ENCODE results near the gene SLC25A47. TPM values are rescaled to one million over a fixed set of nuclear protein-coding genes. Genes with fewer than 3 reads are reported as not detected.
A peak's percentile ranks its signal among the peaks of the same experiment; 100 is the strongest.

Gene SLC25A47
- total RNA-seq, 2 experiments from 2014 or later: not detected

DNA sequence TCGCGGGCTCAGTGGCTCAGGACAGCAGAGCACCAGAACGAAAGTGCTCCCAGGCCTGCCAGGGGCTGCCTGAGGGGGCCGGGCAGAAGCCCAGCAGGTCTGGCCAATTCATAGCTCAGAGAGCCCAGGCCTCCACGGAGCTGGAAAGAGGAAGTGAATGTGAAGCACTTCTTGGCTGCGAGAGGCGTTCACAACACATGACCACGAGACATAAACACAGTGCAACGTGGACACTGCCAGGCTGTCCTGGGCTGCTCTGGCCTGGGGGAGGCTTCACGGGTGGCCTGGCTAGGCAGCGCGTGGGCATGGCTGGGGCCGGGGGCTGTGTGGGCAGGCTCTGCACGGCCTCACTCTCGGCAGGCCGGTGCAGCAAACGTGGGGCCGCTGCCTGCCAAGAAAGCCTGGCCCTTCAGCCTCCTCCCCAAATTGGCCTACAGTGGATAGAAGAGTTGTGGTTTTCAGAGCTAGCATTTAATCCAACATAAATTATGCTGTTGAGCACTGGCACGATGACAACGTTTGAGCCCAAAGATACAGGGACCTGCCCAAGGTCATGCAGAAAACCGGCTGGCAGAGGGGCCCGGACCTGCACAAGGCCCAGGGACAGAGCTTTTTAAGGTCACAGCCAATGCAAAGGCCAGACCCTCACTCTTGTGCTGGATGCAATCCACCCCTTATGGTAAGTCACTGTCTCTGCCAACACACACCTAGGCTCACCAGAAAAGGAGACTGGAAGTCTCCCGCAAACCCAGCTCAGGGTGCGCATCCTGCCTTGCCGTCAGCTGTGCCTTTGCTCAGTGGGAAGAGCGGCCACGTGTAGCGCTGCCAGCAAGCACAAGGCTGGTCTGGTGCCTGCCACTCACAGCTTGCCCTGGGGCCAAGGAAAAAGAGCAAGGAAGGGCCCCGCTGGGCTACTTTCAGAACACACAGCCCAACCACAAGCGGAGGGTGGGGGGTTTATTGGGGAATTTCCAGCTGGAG lies 25.5 kb upstream of the SLC25A47 start:
- peaks cover 3% of the 10 kb centered on the region for H3K4me1 Mint-ChIP-seq
- ATAC-seq: no peak
- POLR2A ChIA-PET: no interaction called here
- intact Hi-C loops (cut with DNase I, micrococcal nuclease): no loop called here
- H3K4me3 Mint-ChIP-seq: no peak overlapping the region
- no peaks in the 10 kb centered on the region for H3K36me3 Mint-ChIP-seq (ENCODE audit: low read depth)
- CTCF ChIA-PET: interaction anchor here (0.6 to 1.7 kb wide), 2 partner anchors 8 to 16 kb away, joined by 4 to 5 read pairs; no protein-coding TSS in a partner anchor
- H3K9me3 Mint-ChIP-seq (ENCODE audit: low read depth): no peaks in the 10 kb centered on the region
- DNase-seq: no peak
- no peaks in the 10 kb centered on the region for H3K27me3 Mint-ChIP-seq
- H3K27ac Mint-ChIP-seq: no peak overlapping the region

DNA sequence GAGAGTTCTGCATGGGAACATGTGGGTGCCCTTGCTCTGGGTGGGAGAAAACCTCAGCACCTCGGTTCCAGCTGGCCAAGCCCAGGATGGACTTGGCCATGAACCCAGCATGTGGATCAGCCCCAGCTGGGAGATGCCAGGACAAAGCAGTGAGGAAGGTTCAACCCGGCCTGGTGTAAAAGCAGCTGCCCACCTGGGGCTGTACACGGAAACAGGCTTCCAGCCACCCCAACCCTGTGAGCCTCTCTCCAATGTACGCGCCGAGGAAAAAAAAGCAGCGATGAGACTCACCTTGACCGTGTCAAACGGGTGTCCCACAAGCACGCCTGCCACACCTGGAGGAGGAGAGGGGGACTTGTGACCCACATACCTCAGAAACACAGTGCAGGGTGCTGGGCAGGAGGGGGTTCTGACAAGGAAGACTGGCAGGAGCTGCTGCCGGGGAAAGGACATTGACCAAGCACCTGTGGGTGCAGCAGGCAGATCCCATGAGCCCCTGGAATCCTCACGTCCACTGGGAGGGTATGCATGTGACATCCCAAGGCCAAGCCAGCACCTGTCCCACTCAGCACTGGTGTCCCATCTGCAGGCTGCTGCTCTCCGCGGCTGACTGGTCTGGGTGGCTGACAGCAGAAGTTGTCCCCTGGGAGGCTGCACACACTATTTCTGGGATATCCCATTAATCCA lies 24.4 kb upstream of the SLC25A47 start:
- no peak for ATAC-seq
- Mint-ChIP-seq H3K27ac (no peak overlapping the region), H3K4me1 (peaks cover 3% of the 10 kb centered on the region), H3K27me3 (no peaks in the 10 kb centered on the region), H3K36me3 (ENCODE audit: low read depth) (no peaks in the 10 kb centered on the region), H3K4me3 (no peak overlapping the region), H3K9me3 (ENCODE audit: low read depth) (no peaks in the 10 kb centered on the region)
- POLR2A ChIA-PET: no interaction called here
- intact Hi-C loops (cut with DNase I, micrococcal nuclease): no loop called here
- no peak for DNase-seq
- CTCF ChIA-PET: interaction anchor here (0.6 to 1.7 kb wide), 2 partner anchors 9 to 15 kb away, joined by 4 to 5 read pairs; no protein-coding TSS in a partner anchor

DNA sequence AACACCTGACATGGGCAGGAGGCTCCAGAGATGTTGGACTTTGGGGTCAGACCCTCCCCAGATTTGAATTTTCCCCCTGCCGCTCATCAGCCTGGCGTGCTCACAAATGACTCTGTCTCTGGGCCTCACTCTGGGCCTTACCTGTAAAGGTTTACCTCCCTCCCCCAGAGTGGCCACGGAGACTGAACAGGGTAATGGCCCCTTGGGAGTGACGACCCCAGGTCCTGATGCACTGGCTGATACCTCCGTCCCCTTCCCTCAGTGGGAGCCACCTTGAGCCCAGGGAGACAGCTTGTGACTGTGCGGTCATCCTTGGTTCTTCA lies 23.9 kb upstream of the SLC25A47 start:
- POLR2A ChIA-PET: no interaction called here
- no peak overlapping the region for H3K27ac Mint-ChIP-seq
- H3K9me3 Mint-ChIP-seq (ENCODE audit: low read depth): no peaks in the 10 kb centered on the region
- H3K4me3 Mint-ChIP-seq: no peak overlapping the region
- H3K4me1 Mint-ChIP-seq: peaks cover 3% of the 10 kb centered on the region
- DNase-seq (no peak), ATAC-seq (no peak)
- intact Hi-C loops (cut with DNase I, micrococcal nuclease): no loop called here
- no peaks in the 10 kb centered on the region for H3K27me3 Mint-ChIP-seq
- no peaks in the 10 kb centered on the region for H3K36me3 Mint-ChIP-seq (ENCODE audit: low read depth)
- CTCF ChIA-PET: no interaction called here

DNA sequence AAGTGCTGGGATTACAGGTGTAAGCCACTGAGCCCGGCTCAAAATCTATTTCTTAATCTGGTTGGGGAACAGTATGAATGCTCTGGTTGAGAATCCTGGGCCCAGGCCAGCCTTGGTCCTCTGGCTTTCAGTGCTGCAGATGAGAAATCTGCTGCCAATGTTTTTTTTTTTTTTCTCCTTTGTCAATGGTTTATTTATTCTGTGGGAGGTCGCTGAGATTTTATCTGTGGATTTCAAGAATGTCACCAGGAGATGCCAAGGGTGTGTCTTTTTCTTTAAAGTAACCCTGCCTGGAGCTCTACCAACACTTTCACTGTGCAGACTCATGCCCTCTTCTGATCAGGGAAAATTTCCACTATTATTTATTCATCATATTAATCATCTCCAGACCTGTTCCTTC lies 20.5 kb upstream of the SLC25A47 start:
- ChIA-PET POLR2A (no interaction called here), CTCF (interaction anchor here (0.5 to 2.2 kb wide), 9 partner anchors 11 to 326 kb away, joined by 3 to 10 read pairs (median 4); no protein-coding TSS in a partner anchor)
- Mint-ChIP-seq H3K27ac (no peak overlapping the region), H3K4me3 (no peak overlapping the region), H3K9me3 (ENCODE audit: low read depth) (no peaks in the 10 kb centered on the region), H3K4me1 (peaks cover 9% of the 10 kb centered on the region), H3K27me3 (peaks cover 12% of the 10 kb centered on the region), H3K36me3 (ENCODE audit: low read depth) (no peaks in the 10 kb centered on the region)
- intact Hi-C loops (cut with DNase I, micrococcal nuclease): no loop called here
- DNase-seq: no peak
- ATAC-seq: no peak

DNA sequence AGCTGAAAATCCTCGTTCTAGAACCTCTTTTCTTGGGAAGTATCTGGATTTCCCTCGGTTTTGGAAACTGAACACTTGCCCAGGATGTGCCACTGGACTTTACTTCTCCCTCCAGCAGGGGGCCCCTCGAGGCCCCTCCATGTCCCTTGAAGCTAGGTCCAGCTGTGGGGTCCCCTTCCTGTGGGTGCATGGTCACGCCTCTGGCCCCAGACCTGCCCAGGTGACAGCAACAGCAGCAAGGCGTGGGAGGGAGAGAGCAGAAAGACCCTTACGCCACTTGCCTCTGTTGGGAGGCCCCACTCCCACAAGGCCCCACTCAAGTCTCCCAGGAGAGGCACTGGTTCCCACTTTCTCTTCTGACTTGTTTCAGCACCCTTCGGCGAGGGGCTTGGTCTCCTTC lies 20.0 kb upstream of the SLC25A47 start:
- ChIA-PET CTCF (interaction anchor here (0.7 to 2.2 kb wide), 6 partner anchors 10 to 326 kb away, joined by 3 to 10 read pairs (median 4); no protein-coding TSS in a partner anchor), POLR2A (no interaction called here)
- no peak for ATAC-seq
- Mint-ChIP-seq H3K27ac (no peak overlapping the region), H3K9me3 (ENCODE audit: low read depth) (no peaks in the 10 kb centered on the region), H3K36me3 (ENCODE audit: low read depth) (no peaks in the 10 kb centered on the region), H3K4me3 (no peak overlapping the region), H3K4me1 (peaks cover 7% of the 10 kb centered on the region), H3K27me3 (peaks cover 14% of the 10 kb centered on the region)
- intact Hi-C loops (cut with DNase I, micrococcal nuclease): no loop called here
- peak; percentile 41 for DNase-seq

DNA sequence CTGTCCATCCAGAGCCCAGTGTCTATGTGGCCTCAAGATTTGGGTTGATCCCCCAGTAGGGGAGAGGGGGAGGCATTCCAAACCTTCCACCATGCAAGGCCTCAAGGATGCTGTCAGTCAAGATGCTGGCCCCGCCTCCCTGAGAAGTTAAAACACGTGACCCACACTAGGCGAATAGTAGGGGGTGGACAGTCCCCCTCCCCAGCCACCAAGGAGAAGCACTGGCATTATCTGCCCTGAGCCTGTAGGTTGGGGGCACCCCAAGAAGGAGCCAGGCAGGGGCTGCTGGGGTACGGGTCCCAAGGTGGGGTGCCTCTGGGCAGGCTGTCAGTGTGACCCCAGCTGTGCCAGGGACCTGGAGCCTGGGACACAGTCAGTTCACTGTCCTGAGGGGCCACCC lies 19.2 kb upstream of the SLC25A47 start:
- Mint-ChIP-seq H3K27me3 (peaks cover 14% of the 10 kb centered on the region), H3K36me3 (ENCODE audit: low read depth) (no peaks in the 10 kb centered on the region), H3K27ac (no peak overlapping the region), H3K4me1 (peaks cover 7% of the 10 kb centered on the region), H3K4me3 (no peak overlapping the region), H3K9me3 (ENCODE audit: low read depth) (no peaks in the 10 kb centered on the region)
- ChIA-PET CTCF (interaction anchor here (0.6 to 2.2 kb wide), 2 partner anchors 9 to 147 kb away, joined by 3 to 10 read pairs; no protein-coding TSS in a partner anchor), POLR2A (no interaction called here)
- DNase-seq: no peak
- intact Hi-C loops (cut with DNase I, micrococcal nuclease): loop anchor here in 1 of 2 experiments (2.0 kb wide), 1 partner anchor 63 kb away; no protein-coding TSS in a partner anchor
- no peak for ATAC-seq

DNA sequence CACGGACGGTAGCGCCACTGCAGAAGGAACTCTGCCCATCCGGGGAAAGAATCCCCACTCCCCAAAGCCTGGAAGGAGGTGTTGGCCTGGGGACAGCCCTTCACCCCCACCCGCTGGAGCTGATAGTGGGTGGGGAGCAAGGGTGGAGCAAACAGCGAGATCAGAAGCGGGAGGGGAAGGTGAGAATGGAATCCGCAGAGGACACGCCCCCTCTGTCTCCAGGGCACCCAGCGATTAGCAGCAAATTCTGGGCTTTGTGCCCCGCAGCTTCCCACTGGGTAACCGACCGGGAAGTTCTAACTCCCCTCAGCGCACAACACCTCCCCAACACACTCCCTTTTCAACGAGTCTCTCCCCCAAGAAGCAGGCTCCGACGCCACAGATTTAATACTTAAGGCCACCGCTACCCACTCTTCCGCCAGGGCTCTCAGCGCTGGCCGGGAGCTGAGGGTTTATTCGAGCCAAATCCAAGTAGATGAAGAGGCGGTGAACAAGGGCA lies 18.3 kb upstream of the SLC25A47 start:
- intact Hi-C loops (cut with DNase I, micrococcal nuclease): loop anchor here in 1 of 2 experiments (1.0 to 2.0 kb wide), 2 partner anchors 64 to 71 kb away; partner anchors contain the start of gene WDR25
- Mint-ChIP-seq H3K27ac (no peak overlapping the region), H3K4me1 (peaks cover 7% of the 10 kb centered on the region), H3K36me3 (ENCODE audit: low read depth) (no peaks in the 10 kb centered on the region), H3K4me3 (peak overlapping the region; percentile 61), H3K9me3 (ENCODE audit: low read depth) (no peaks in the 10 kb centered on the region), H3K27me3 (peaks cover 14% of the 10 kb centered on the region)
- POLR2A ChIA-PET: no interaction called here
- peak; percentile 23 for DNase-seq
- CTCF ChIA-PET: interaction anchor here (1.1 kb wide), 1 partner anchor 77 kb away, joined by 3 read pairs; no protein-coding TSS in a partner anchor
- ATAC-seq: no peak

DNA sequence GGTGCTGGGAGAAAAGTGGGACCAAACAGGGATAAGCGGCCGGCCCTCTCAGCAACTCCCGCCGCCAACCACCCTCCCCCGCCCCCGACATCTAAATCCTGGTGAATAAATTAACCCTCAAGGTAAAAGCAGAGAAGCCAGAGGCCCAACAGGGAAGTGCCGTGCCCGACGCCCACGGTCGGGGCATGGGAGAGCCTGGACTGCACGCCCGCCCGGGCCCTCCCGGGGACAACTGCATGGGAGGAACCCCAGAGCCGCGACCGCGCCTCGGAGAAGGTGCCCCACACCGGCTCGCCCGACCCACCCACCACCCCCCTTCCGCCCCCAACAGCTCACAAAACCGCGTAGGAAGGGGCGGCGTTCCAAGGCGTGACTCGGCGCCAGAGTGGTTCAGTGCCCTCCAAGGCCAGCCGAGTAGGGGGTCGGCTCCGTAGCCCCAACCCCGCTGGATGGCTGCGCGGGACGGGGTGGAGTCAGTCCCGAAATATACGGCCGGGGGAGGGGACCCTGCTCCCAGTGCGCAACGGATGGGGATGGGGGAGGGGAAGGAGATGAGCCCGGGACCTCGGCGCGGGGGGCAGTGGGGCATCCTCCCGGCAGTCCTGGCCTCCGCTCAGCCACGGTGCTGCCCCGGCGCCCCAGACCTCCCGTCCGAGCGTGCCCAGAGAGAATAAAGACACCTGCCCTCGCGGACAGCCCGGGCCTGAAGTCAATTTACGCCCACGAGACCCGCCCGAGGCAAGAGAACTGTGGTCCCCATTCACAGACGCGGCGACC lies 17.6 kb upstream of the SLC25A47 start:
- ATAC-seq (no peak), DNase-seq (peak; percentile 40)
- no peak overlapping the region for H3K27ac Mint-ChIP-seq
- ChIA-PET POLR2A (interaction anchor here (0.7 kb wide), 1 partner anchor 91 kb away, joined by 3 read pairs; no protein-coding TSS in a partner anchor), CTCF (interaction anchor here (1.1 kb wide), 1 partner anchor 76 kb away, joined by 3 read pairs; no protein-coding TSS in a partner anchor)
- intact Hi-C loops (cut with DNase I, micrococcal nuclease): loop anchor here (1.0 to 2.0 kb wide), 5 partner anchors 20 to 334 kb away; partner anchors contain the start of gene WDR25 (in 2 of the 2)
- H3K36me3 Mint-ChIP-seq (ENCODE audit: low read depth): no peaks in the 10 kb centered on the region
- peak overlapping the region; percentile 61 for H3K4me3 Mint-ChIP-seq
- no peaks in the 10 kb centered on the region for H3K9me3 Mint-ChIP-seq (ENCODE audit: low read depth)
- peaks cover 7% of the 10 kb centered on the region for H3K4me1 Mint-ChIP-seq
- H3K27me3 Mint-ChIP-seq: peaks cover 14% of the 10 kb centered on the region

DNA sequence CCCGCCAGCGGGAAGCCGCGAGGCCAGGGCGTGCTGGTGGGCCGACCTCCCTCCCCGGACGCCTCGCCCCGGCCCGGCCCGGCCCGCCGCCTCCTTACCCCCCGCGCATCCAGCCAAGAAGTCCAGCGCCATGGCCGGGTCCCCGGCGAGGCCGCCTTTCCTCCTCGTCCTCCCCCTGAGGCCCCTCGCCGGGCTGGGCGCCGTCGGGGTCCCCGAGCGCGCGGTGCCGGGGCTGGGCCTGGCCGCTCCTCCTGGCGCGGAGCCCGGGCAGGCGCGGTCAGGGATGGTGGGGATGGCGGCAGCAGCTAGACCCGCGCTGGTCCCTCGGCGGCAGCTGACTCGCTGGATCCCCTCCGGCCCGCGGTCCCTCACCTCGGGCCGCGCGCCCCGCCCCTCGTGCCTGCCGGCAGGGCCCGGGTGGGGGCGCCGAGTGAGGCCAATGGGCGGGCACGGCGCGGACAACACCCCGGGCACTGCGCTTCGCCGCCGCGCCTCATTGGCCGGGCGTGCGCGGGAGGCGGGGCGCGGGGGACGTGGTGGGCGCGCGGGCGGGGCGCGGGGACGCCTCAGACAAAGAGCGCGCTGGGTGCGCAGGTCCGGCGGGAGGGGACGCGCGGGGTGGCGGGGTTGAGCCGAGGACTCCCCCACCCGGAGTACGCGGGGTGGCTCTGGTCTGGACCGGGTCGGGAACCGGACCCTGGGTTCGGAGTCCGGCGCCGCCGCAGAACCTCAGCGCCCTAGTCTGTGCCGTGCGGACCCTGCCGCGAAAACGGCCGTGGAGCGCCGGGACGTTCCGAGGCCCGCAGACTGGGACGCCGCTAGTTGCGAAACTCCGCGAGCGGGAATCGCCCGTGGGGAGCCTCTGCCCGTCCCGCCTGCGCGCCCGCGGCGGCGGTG lies 16.8 kb upstream of the SLC25A47 start, which contains the start of gene SLC25A29:
TSS of gene SLC25A29 (minus strand) at position 344 of the 897 bp plus-strand sequence. CDS start at position 132, 212 bp downstream.
- peak; percentile 90 for ATAC-seq
- Mint-ChIP-seq H3K36me3 (ENCODE audit: low read depth) (no peaks in the 10 kb centered on the region), H3K27me3 (peaks cover 14% of the 10 kb centered on the region), H3K9me3 (ENCODE audit: low read depth) (no peaks in the 10 kb centered on the region), H3K27ac (no peak within 1 kb of the TSS), H3K4me1 (peaks cover 7% of the 10 kb centered on the region), H3K4me3 (peak within 1 kb of the TSS; percentile 63)
- ChIA-PET CTCF (no interaction called here), POLR2A (interaction anchor here (0.7 kb wide), 2 partner anchors 84 to 92 kb away, joined by 3 read pairs; no protein-coding TSS in a partner anchor)
- DNase-seq: peak; percentile 80
- intact Hi-C loops (cut with DNase I, micrococcal nuclease): loop anchor here (1.0 to 2.0 kb wide), 3 partner anchors 21 to 335 kb away; partner anchors contain the start of gene WDR25 (in 1 of the 2)

All from activated CD4-positive, alpha-beta T cell treated with anti-CD3 and anti-CD28 coated beads for 36 hours (primary cell).